GM19239 (cell line): Measurements from ENCODE around the gene VPS13C.

Source experiments
- DNase-seq: peaks from one replicate; pipeline ENCODE4 v3.0.0; 2011; ENCODE audit warnings: low spot score; ENCODE audit not compliant: insufficient read length
- FAIRE-seq: peaks from 2 replicates; lab custom pipeline; 2011; peaks lifted over from hg19 to GRCh38; lab: Jason Lieb, UNC

VPS13C gene

DNA sequence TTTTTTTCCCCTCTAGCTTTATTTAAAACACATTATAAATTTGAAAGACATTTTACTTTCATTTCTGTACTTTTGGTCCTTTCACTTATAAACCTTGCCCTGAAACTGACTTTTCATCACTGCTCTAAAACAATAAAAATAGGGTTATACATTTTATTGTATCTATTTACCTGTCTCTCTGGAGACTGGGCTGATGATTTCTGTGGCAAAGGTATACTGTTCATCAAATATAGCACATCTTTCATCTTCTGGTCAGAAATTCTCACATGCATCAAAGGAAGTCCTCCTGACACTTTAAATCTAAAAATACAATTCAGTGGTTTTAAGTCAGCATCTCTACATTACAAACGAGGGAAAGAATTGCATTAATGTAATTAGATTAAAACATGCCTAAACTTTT lies 86.1 kb downstream of the VPS13C start:
- no peak for DNase-seq
- FAIRE-seq = no peak

DNA sequence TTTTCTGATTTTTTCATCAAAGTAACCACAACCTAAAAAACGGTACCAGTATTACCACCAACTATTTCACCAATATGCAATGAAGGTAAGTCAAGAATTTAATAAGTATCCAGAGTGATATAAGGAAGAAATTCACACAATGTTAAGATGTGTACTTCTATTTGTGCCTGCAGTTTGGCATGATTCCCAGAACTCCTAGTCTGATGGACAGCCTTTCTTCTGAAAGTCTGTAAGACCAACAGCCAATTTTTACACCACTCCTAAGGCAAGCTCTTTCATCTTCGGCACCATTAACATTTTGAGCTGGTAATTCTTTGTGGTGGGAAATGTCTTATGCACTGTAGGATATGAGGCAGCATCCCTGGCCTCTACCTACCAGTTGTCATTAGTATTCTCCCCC lies 108.3 kb downstream of the VPS13C start:
- FAIRE-seq (no peak), DNase-seq (no peak)

DNA sequence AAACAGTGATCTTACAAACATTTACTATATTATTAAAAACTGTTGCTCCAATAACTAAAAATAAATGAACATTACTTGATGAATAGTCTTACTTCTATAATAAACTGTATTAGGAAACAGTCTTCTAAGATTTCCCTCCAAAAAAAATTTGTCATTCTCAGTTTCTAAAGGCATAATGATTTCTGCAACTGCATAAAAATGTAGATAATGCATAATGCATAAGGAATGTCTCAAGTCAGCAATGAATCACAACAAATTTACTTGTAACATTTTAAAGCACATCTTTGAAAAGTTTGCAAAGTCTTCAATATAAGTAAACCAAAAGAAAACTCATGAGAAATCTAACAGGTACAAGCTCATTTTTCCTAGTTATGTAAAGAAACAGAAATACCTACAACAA lies 113.5 kb downstream of the VPS13C start:
- DNase-seq = no peak

DNA sequence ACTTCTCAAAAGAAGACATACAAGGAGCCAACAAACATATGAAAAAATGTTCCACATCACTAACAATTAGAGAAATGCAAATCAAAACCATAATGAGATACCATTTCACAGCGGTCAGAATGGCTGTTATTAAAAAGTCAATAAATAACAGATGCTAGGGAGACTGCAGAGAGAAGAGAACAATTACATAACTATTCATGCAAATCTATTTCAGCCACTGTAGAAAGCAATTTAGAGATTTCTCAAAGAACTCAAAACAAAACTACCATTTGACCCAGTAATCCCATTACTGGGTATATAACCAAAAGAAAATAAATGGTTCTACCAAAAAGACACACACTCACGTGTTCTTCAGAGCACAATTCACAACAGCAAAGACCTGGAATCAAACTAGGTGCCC lies 116.3 kb downstream of the VPS13C start:
- DNase-seq (no peak), FAIRE-seq (no peak)

More for the DNA sequence above, 113.5 kb downstream of the VPS13C start:
- FAIRE-seq = no peak

DNA sequence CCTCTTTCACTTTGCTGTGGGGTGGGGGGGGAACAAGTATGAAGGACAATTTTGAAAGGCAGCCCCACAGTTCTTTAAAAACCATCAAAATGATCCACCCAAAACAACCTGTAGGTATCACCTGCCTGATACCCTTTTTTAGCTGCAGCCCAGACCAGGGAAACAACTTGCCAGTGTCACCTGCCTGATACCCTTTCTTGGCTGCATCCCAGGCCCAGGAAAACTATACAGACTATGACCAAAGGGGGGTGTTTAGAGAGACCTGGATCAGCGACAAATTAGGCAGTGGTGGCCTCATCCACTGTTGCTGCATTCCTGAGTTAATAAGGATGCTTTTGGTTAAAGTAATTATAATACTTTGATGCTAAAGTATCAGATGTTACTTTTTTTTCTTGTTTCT lies 122.0 kb downstream of the VPS13C start:
- FAIRE-seq (no peak), DNase-seq (no peak)

DNA sequence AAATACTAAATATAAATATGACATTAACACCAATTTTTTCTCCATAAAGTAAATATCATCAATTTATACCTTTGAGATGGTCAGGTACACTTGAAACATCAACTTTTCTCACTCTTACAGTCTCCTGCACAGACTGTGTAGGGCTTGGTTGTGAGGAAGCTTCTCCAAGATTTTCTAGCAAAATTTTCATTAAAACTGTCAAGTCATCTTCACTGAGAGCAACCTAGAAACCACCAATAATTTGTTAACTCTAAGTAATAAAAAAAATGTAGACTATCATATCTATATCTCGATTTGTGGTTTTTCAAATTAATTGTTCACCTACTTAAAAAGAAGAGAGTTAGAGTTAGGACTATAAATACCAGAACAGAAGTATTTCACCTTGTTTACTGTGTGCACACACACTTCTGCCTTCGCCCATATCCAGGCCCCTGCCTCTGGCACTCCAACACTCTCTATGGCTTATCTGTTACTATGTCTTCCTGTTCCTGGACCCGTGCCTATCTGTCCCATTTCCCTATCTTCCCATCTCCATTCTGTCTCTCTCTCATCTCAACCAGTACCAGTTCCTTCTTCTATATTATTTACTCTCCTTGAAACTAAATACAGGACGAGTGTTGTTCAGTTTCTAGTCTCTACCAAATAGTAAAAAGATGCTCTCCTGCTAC lies 123.6 kb downstream of the VPS13C start:
- no peak for FAIRE-seq
- DNase-seq = no peak

DNA sequence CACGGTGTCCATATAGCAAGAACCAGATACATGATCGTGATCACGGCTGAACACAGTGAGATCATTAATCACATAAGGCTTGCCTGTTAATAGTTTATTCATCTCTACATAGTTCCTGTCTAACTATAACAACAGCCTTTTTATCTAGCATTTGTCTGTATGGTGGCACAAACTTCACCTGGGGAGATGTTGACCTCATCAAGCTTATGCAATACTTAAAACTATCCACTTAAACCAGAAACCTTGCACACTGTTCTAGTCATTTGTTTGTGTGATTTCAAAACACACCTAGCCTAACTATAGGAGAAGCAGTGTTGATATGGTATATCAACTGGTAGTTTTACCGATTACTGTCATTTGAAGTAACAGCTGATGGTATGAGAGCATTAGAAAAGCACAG lies 124.8 kb downstream of the VPS13C start:
- no peak for FAIRE-seq
- DNase-seq = no peak

DNA sequence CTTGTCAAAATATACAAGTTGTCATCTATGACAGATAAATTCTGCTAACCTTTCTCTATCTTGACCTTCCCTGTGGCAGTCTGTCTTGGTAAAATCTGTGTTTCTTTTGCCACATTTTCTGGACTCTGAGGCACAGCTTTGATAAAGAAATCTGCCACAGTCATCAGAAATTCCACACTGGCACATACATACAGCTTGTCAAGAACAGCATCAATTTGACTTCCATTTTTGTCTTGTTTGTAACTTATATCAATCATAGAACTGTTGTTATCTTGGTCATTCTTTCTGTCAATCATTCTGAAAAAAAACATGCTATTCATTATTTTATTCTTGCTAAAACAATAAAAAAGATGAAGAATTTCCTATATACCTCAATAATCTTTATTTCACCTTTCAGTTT lies 130.8 kb downstream of the VPS13C start:
- FAIRE-seq = no peak
- DNase-seq = no peak

DNA sequence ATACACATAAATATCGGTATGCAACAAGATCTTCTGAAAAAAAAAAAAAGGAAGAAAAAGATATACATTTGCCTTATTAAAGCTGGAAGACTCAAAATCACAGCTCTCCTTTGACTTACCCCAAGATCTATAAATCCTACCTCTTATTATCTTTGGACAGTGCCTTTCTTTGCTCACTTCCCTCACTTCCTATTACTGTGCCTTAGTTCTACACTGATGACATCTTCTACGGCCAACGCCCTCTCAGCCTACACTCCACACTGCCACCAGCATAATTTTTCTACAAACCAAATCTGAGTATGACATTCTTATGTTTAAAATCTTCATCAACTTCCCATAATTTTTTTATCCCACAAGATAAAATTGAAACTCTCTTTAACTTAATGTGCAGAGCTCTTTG lies 137.1 kb downstream of the VPS13C start:
- FAIRE-seq (no peak), DNase-seq (no peak)

DNA sequence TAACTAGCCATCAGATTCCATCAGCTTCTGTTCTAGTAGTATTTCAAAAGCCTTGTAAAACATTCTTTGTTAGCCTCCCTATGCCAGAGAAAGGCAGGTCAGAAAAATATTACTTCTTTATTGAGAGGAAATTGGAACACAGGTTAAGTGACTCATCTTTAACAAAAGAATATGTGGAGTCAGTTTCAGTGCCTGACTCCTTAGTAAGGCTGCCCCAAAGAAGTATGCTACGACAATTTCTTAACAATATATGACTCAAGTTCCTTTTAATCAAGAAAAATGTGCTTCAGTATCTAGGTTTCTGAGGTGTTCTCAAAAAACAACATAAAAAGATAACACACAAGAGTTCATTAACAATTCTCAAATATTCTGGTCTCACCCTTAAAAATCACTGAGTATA lies 139.2 kb downstream of the VPS13C start:
- FAIRE-seq = no peak
- no peak for DNase-seq

DNA sequence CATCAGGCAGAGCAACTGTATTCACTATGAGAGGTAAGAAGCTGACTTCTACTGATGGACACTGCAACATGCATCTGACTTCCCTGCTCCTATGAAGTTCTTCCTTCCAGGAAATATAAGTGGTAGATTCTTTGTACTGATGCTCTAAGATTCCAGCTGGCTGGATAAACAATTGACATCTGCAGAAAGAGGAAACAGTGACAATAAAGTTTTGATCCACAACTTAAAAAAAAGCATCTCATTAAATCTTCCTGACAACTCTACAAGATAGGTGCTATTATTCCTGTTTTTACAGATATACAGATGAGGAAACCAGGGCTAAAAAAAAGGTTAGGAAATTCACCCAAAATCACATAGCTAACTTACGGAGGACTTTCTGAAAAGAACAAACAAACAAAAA lies 142.8 kb downstream of the VPS13C start:
- no peak for DNase-seq
- no peak for FAIRE-seq

DNA sequence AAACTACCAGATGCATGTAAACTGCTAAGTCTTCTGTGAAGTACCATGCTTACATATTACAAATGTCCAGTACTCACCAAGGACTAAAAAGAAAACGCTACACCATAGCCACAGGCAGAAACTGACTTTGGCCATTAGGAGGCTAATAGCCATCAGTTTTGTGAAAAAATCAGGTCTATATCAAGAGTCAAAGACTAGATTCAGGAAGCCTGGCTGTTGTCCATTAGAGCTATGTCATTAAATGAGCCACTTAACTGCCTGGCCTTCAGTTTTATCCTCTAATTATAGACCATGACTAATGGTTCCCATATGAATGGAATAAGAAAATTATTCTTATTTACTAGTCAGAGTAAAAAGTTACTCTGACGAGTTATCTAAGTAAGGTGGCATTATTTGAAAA lies 144.1 kb downstream of the VPS13C start:
- no peak for DNase-seq
- FAIRE-seq = no peak

DNA sequence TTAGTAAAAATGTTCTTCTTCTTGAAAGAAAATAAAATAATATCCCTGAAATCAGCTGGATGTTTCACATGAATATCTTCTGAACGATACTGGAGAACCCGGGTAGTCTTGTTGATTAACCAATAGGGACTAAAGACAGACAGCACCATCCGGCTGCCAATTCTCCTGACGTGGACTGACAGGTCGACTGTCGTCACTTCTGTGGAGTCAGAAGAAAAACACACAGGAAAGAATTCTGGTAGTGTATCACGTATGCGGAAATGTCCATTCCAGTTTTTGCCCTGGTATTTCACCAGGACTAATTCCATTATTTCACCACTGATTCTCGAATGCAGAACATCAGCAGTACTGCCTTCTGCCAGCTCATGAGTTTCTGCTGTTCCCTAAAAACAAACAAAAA lies 144.6 kb downstream of the VPS13C start:
- no peak for DNase-seq
- no peak for FAIRE-seq

DNA sequence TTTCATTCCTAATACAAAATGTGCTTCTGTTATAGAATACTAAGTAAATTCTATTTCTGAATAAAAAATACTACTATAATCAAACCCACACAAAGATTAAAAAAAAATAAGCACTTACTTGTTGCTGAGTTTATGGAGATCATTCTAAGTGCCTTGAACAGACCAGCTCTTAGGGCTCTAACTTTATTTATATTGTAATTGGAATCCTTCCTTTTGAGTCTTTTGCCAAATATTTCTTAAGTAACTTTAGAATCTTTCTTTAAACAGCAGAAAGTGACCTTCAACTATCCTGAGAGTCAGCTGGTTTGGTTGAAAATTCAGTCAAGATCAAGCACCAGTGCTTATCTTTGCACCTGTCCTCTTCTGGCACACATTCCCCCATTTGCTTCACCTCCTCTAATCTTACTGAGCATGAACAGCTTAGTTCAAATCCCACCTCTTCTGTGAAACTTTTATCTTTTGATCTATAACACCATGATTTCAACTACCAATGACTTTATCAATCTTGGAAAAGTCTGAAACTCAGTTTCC lies 149.3 kb downstream of the VPS13C start:
- FAIRE-seq (no peak), DNase-seq (no peak)

DNA sequence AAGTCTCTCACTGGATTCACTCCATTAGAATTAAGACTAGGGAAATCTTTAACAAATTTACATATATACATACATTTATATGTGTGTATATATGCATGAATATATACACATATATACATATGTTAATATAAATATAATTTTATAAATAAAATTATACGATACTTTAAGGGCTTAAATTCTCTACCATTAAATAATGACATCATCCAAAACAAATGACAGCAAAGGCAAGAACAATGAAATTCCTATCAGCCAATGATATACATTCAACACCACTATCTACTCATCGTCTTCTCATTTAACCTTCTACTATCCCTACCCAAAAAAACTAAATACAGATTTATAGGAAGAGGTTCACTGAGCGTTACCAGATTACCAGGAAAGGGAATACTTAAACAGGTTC lies 152.0 kb downstream of the VPS13C start:
- DNase-seq (no peak), FAIRE-seq (no peak)

DNA sequence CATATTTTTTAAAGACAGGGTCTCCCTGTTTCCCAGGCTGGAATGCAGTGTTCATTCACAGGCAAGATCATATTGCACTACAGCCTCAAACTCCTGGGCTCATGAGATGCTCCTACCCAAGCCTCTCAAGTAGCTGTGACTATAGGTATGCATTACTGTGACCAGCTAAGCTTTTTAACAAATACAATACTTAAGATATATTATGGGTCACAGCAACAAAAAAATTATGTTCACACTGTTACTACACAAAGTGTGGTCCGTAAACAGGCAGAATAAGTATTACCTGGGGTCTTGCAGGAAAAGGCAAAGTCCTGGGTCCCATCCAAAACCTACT lies 152.5 kb downstream of the VPS13C start:
- no peak for DNase-seq
- no peak for FAIRE-seq

DNA sequence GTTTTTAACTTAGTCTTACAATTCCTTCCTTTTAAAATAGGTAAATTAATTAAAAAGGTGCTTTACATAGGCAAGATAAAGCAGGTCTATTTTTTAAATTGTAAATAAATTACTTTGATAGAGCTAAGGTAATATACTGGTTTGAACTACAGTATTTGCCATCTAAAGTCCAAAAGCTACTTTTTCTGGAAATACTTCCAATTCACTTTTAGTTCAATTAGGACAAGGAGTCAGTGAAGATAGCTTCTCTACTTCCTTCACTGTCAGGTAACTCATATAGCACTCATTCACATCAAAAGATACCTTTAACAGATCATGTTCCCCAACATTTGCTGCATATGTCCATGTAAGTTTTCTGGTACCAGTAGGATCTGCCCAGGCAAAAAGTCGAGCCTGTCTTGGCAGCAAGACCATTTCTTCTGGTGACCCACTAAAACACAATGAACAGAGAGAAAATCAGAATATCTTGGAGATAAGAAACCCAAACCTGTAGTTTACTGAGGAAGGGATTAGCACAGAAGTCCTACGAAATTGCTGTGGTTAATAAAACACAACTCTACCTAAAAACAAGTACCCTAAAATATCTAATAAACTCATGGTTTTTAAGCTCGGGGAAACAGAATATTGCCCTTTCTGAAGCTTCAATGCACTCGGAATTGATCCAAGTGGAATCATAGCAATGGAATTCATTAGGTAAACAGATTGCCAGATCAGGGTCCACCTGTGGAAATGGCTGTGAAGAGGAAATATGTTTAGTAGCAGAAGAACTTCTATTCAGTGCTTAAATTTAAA lies 153.1 kb downstream of the VPS13C start:
- no peak for FAIRE-seq
- DNase-seq = no peak

DNA sequence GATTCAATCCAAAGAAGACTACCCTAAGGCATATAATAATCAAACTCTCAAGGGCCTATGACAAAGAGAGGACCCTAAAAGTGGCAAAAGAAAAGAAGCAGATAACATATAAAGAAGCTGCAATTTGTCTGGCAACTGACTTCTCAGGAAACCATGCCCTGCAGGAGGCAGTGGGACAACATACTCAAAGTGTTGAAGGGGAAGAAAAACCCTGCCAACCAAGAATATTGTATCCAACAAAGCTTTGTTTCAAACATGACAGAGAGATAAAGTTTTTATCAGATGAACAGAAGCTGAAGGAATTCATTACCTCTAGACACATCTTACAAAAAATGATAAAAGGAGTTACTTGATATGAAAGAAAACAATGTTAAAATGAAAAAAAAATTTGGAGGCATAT lies 167.1 kb downstream of the VPS13C start:
- DNase-seq (no peak), FAIRE-seq (no peak)

DNA sequence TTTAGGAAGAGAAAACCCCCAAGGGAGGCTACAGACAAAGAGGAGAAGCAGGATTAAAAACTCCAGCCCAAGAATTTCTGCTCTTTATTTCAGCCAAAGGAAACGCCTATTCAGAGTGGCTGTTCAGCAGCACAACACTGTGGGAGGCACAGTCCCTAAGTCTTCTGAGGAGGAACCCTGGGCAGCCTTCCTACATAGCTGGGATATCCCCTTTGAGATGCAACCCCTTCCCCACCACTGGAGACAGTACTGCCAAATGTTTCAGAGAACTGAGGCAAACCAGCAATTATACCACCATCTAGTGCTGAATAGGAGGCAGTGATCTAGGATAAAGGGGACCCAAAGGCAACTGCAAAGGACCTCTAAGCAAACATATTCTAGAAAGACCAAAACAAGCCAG lies 168.1 kb downstream of the VPS13C start:
- DNase-seq (no peak), FAIRE-seq (no peak)

DNA sequence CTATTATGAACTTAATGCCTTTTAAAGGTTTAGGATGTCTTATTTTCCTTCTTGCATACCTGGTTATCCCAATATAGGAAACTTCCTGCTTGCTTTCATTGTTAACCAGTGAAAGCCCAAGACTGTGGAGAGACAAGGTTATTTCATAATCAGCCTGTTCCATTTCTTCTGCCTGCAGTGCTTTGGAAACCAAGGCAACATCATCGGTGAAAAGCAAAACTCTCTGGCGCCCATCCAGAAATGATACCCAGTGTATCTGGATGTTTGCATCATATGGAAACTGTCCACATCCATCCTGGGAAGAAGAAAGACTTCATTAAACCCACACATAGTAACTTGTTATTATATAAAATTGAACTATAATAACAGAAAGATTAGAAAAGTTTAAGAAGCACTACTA lies 170.1 kb downstream of the VPS13C start:
- DNase-seq (no peak), FAIRE-seq (no peak)

DNA sequence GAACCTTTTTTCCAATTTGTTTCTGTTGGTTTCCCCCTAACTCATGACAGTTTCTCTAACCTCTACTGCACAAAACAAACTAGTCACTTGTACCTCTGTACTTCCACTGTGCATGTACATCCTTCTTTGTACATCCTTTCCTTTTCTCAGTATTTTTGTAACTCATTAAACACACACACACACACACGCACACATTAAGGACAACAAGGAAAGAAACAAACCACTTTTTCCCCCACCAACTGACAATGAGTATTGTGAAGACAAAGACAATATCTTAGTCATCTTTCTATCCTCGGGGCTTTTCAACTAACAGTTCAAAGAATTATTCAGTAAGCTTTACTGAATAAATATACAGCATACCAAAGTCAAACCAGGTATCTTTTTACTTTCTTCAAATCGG lies 170.5 kb downstream of the VPS13C start:
- no peak for DNase-seq
- no peak for FAIRE-seq
